NCI-H345 treated with DMSO at 0.1 percent for 48 hours (cell line): ENCODE measurements around the gene ELFN1.

Source experiments
- DNase-seq: peaks from one replicate; lab custom pipeline; 2025; ENCODE audit not compliant: unreplicated experiment; lab: John Stamatoyannopoulos, UW

The ELFN1 gene

GRCh38 chr7:1675673-1676549 is 5.8 kb downstream of the ELFN1 start:
- no peak for DNase-seq

- DNase-seq: no peak
Observed at GRCh38 chr7:1676550-1677078, 6.5 kb downstream of the ELFN1 start.

- DNase-seq: no peak
Observed at GRCh38 chr7:1677206-1678080, 7.4 kb downstream of the ELFN1 start.

- no peak for DNase-seq
Observed at GRCh38 chr7:1678081-1678543, 8.0 kb downstream of the ELFN1 start.

- DNase-seq: no peak
Observed at GRCh38 chr7:1678571-1679325, 8.7 kb downstream of the ELFN1 start.

GRCh38 chr7:1679326-1679965 is 9.4 kb downstream of the ELFN1 start:
- DNase-seq: no peak

GRCh38 chr7:1679966-1680730 is 10.1 kb downstream of the ELFN1 start:
- DNase-seq: no peak

- no peak for DNase-seq
Observed at GRCh38 chr7:1681581-1681980, 11.5 kb downstream of the ELFN1 start.

- DNase-seq: no peak
Observed at GRCh38 chr7:1685000-1685624, 15.0 kb downstream of the ELFN1 start.

GRCh38 chr7:1688542-1688941 is 18.5 kb downstream of the ELFN1 start:
- DNase-seq: no peak

GRCh38 chr7:1689311-1689710 is 19.2 kb downstream of the ELFN1 start:
- DNase-seq: no peak

- no peak for DNase-seq
Observed at GRCh38 chr7:1690359-1690958, 20.4 kb downstream of the ELFN1 start.

GRCh38 chr7:1691096-1691495 is 21.0 kb downstream of the ELFN1 start:
- DNase-seq: no peak

- no peak for DNase-seq
Observed at GRCh38 chr7:1691601-1692514, 21.8 kb downstream of the ELFN1 start.

GRCh38 chr7:1692515-1693418 is 22.7 kb downstream of the ELFN1 start:
- DNase-seq: no peak

- no peak for DNase-seq
Observed at GRCh38 chr7:1693419-1693990, 23.4 kb downstream of the ELFN1 start.
